HS-27A (cell line): Measurements from ENCODE around the gene POLR1F.
"Not testable (repeated sequence)": the region's sequence is repeated elsewhere in the genome, so short reads cannot be mapped to it uniquely, and the experiment has no call there.

Experiments
- DNase-seq: peaks from one replicate; pipeline ENCODE4 v3.0.0-alpha.2; 2012; ENCODE audit warnings: low read depth, missing footprints

Gene POLR1F

GRCh38 chr7:19708397-19709248 is at the start of gene POLR1F:
Gene POLR1F (minus strand): TSS chr7:19709037. CDS start chr7:19709016, 21 bp downstream.
- DNase-seq = peak; percentile 88

GRCh38 chr7:19754521-19755116 is 45.8 kb upstream of the POLR1F start:
- DNase-seq = peak; percentile 19

- no peak for DNase-seq
Measured at GRCh38 chr7:19752020-19752419, 43.2 kb upstream of the POLR1F start.

- no peak for DNase-seq
Measured at GRCh38 chr7:19749658-19750057, 40.8 kb upstream of the POLR1F start.

GRCh38 chr7:19747740-19748339 is 39.0 kb upstream of the POLR1F start:
- no peak for DNase-seq

- no peak for DNase-seq
Measured at GRCh38 chr7:19744075-19744474, 35.2 kb upstream of the POLR1F start.

GRCh38 chr7:19728716-19729115 is 19.9 kb upstream of the POLR1F start:
- no peak for DNase-seq

GRCh38 chr7:19725770-19726169 is 16.9 kb upstream of the POLR1F start:
- no peak for DNase-seq

GRCh38 chr7:19715499-19715898 is 6.7 kb upstream of the POLR1F start:
- no peak for DNase-seq

- no peak for DNase-seq
Measured at GRCh38 chr7:19713676-19714075, 4.8 kb upstream of the POLR1F start.

GRCh38 chr7:19709249-19709578 is 377 bp upstream of the POLR1F start:
- no peak for DNase-seq

- DNase-seq = no peak
Measured at GRCh38 chr7:19707240-19707639, 1.6 kb downstream of the POLR1F start.

- DNase-seq = no peak
Measured at GRCh38 chr7:19705663-19706062, 3.2 kb downstream of the POLR1F start.

- DNase-seq = no peak
Measured at GRCh38 chr7:19701471-19701870, 7.4 kb downstream of the POLR1F start.

GRCh38 chr7:19700936-19701335 is 7.9 kb downstream of the POLR1F start:
- no peak for DNase-seq

- no peak for DNase-seq
Measured at GRCh38 chr7:19698331-19698730, 10.5 kb downstream of the POLR1F start.

- no peak for DNase-seq
Measured at GRCh38 chr7:19696926-19697325, 11.9 kb downstream of the POLR1F start.

GRCh38 chr7:19692111-19692828 is 16.6 kb downstream of the POLR1F start:
- no peak for DNase-seq

GRCh38 chr7:19690736-19691135 is 18.1 kb downstream of the POLR1F start:
- DNase-seq = no peak

- DNase-seq = not testable (repeated sequence)
Measured at GRCh38 chr7:19689130-19689529, 19.7 kb downstream of the POLR1F start.

GRCh38 chr7:19681596-19681995 is 27.2 kb downstream of the POLR1F start:
- no peak for DNase-seq

- no peak for DNase-seq
Measured at GRCh38 chr7:19677180-19677579, 31.7 kb downstream of the POLR1F start.

GRCh38 chr7:19675816-19676215 is 33.0 kb downstream of the POLR1F start:
- no peak for DNase-seq
